GM21360 (cell line): Measurements from ENCODE around the gene FHIT.
"Not testable (repeated sequence)": the region's sequence is repeated elsewhere in the genome, so short reads cannot be mapped to it uniquely, and the experiment has no call there.

Experiments used
- ATAC-seq: cut with Tn5 transposase; IDR thresholded peaks from one replicate; pipeline ENCODE4 v1.9.1; 2021; ENCODE audit warnings: mild to moderate bottlenecking, moderate library complexity; ENCODE audit not compliant: unreplicated experiment

FHIT gene

GRCh38 chr3:60948488-60948887 lies 302.8 kb downstream of the FHIT start:
- ATAC-seq = no peak

GRCh38 chr3:60935709-60936108 lies 315.5 kb downstream of the FHIT start:
- ATAC-seq = no peak

DNA sequence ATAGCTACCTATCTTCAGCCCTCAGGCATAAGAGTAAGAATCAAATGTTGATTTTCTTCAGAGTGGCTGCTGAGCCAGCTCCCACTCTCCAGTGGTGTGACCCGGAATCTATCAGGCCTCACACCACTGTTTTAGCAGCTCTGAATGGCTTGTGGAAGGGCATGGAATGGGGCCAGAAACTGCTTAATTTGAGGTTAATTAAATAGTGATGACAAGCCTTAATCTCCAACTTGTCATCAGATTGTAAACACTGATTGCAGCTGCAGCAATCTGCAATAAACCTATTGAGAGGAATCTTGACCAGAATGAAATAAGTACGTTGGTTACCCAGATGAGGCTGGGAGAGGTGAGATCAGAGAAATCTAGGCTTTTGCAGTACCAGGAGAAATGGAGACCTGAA lies 317.4 kb downstream of the FHIT start:
- ATAC-seq = no peak

GRCh38 chr3:60932643-60933042 lies 318.6 kb downstream of the FHIT start:
- no peak for ATAC-seq

- ATAC-seq = no peak
Measured at GRCh38 chr3:60932170-60932569, 319.1 kb downstream of the FHIT start.

GRCh38 chr3:60931452-60931851 lies 319.8 kb downstream of the FHIT start:
- ATAC-seq = no peak

- no peak for ATAC-seq
Measured at GRCh38 chr3:60920519-60920918, 330.7 kb downstream of the FHIT start.

DNA sequence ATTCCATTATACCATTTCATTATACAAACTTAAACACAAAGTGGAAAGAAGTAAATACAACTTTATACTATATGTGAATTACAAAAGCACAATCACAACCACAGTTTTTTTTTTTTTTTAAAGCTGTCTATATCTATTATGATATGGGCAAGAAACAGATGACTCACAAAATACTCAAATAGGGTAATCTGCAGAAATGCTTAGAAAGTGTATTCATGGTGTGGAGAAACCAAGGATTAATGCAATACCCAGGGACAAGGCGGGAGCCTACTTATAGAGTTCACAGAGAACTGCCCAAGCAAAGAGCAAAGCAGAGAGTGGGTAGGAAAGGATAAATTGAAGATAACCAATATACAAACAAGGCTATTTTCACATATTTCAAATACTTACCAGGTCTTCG lies 332.0 kb downstream of the FHIT start:
- no peak for ATAC-seq

GRCh38 chr3:60917141-60917540 lies 334.1 kb downstream of the FHIT start:
- ATAC-seq = no peak

DNA sequence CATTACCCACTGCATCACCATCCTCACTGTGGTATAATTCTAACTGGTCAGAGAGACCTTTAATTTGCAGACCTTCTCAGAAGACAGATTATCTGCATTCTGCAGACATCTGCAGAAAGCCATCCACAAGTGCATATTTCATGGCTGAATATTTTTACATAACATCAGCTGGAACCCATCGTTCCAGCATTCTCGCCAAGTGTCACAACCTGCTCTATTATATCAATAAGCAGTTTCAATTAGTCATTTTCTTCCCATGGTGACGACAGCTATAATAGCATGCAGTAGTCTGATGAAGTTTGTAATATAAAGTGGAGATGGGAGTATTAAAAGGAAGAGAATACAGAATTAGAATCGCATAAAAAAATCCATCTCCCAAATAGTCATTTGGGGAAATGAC lies 334.7 kb downstream of the FHIT start:
- no peak for ATAC-seq

DNA sequence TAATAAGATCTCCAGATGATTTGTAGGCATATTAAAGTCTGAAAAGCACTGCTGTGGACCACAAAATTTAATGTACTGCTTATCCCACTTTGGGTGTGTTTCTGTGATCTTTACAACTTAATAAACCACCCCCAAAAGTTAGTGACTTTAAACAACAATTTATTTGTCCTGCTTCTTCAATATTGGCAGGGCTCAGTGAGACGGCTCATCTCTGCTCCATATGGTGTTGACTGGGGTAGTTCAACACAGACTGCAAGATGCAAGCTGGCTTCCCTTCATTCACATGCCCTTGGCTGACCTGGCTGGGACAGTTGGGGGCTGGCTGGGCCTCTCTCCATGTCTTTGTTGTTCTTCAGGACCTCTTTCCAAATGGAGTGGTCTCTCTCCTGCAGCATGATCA lies 337.8 kb downstream of the FHIT start:
- no peak for ATAC-seq

GRCh38 chr3:60912876-60913275 lies 338.4 kb downstream of the FHIT start:
- ATAC-seq = no peak

DNA sequence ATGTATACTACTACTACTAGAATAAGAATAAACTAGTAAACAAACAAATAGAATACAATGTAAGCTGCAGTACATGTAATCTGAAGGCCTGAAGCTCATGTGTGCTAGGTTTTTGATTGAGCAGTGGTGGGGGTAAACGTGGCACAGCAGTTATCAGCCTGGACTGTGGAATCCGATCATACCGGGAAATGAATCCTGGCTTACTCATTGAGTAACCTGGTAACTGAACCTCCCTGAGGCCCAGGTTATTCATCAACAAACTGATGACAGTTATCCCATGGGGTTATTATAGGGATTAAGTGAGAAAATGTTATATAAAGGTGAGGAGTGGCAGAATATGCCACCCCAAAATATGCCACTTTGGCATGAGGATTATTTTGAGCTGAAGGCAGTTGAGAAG lies 339.1 kb downstream of the FHIT start:
- no peak for ATAC-seq

- no peak for ATAC-seq
Measured at GRCh38 chr3:60909526-60909925, 341.7 kb downstream of the FHIT start.

- ATAC-seq = no peak
Measured at GRCh38 chr3:60906283-60906682, 345.0 kb downstream of the FHIT start.

- no peak for ATAC-seq
Measured at GRCh38 chr3:60898321-60898720, 352.9 kb downstream of the FHIT start.

GRCh38 chr3:60893946-60894345 lies 357.3 kb downstream of the FHIT start:
- no peak for ATAC-seq

- ATAC-seq = no peak
Measured at GRCh38 chr3:60890226-60890625, 361.0 kb downstream of the FHIT start.

DNA sequence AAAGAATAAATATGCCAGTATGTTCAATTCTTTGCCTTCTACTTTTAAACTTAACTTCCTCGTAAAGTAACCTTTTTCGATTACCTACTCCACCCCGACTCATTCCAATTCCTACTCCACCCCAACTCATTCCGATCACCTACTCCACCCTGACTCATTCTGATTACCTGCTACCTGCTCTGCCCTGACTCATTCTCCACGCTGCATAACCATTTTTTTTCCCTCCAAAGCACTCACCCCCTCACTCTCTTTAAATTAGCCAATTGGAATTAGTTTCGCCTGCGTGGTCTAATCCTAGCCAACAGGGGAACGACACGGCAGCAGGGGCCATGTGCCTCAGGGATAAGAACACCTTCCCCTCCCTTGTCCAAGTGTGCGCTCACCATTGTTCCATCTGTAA lies 362.3 kb downstream of the FHIT start:
- not testable (repeated sequence) for ATAC-seq

DNA sequence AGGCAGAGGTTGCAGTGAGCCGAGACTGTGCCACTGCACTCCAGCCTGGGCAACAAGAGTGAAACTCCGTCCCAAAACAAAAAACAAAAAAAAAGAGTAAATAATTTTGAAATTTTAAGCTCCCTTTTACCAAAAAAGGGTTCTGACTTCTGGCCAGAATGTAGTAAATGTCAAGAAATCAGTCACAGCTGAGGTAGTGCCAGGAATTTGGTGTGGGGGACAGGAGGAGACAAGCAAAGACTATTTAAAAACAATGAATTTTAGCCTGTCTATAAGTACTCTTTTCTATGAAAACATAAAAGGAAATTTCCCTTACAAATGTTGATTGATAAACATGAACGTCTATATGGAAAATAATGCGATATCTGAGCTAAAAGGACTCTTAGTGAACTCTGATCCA lies 363.7 kb downstream of the FHIT start:
- no peak for ATAC-seq

DNA sequence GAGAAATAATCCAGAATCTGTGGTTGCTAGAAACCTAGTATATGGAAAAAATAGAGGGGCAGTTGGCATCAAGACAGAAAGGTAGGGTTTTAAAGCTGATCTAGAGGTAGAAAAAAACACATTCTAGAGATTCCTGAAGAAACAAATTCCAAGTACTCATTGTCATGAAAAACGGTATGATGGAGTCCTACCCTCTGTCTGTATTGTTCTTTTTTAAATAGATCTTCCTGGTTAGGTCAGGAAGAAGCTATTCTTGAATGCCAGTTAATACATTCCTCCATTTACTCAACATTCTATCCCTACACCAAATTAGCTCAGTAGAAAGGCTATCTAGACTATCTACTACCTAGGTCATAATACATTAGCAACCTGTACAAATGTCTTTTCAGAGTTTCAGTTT lies 364.7 kb downstream of the FHIT start:
- ATAC-seq = no peak

GRCh38 chr3:60884005-60884404 lies 367.2 kb downstream of the FHIT start:
- no peak for ATAC-seq

DNA sequence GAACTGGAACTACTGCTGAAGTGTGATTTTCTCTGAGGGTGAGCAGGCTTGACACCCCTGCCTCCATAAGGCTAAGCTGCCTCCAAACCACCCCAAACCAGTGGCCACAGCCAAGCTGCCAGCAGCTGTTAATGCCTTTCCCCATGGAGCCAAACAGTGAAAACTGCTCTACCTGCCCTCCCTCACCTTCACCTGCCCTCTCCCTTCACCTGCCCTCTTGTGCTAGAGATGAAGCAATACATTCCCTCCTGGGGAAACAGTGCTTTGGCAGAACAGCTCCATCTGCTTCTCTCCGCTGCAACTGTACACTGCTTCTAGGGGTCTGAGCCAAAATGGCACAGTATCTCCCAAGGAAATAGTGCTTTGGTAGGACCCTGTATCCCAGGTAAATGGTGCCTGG lies 374.1 kb downstream of the FHIT start:
- ATAC-seq = no peak

- no peak for ATAC-seq
Measured at GRCh38 chr3:60870396-60870795, 380.9 kb downstream of the FHIT start.
